Suprapubic skin (tissue), 3 donors: Measurements from ENCODE around the gene FIBP.

ENCODE experiments used
- CTCF ChIP-seq, 2 donors: fragments of 200-600 bp in 1 of 2; fragments of 450-650 bp in 1 of 2; sonication (generic) in 1 of 2; IDR thresholded peaks; one replicate each; pipeline ENCODE4 v1.5.1; 2016 to 2019; ENCODE audit warnings: antibody characterized with exemption in 2 of 2, mild to moderate bottlenecking in 1 of 2, moderate library complexity in 1 of 2
- EP300 ChIP-seq: sonication (generic); formaldehyde crosslinking; IDR thresholded peaks from one replicate; pipeline ENCODE4 v1.6.1; 2017; ENCODE audit warnings: antibody characterized with exemption
- POLR2A ChIP-seq, 2 donors: fragments of 450-650 bp; IDR thresholded peaks; one replicate each; pipeline ENCODE4 v1.6.1; 2017; ENCODE audit warnings: antibody characterized with exemption in 2 of 2, mild to moderate bottlenecking in 2 of 2, moderate library complexity in 2 of 2

DNA sequence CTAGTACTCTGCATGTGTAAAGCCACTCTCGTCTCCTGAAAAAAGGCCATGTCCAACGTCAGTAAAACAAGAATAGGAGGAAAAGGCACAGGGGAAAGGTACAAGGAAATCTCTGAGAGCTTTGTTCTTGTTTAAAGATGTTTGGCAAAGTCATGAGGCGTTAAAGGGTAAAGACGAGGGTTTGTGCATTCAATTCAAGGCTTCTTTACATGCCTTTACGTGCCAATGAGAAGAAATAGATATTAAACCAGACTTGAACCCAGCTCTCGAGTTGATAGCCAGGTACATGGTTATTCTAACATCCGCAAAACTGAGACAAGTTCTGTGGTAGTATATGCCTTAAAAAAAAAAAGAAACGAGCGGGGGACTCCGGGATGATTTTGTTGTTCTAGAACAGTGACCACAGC lies 29.6 kb downstream of the FIBP start:
- TF ChIP-seq CTCF (IDR thresholded peaks at IDR 0.05) (no peak), POLR2A (IDR thresholded peaks at IDR 0.05) (no peak), EP300 (no peak)
